ENCODE results near the gene PTPRM. TPM values are rescaled to one million over a fixed set of nuclear protein-coding genes. Genes with fewer than 3 reads are reported as not detected.

The PTPRM gene
- total RNA-seq, 1 experiment from 2014 or later: 6.2 TPM

- no peak overlapping the region for H2BK15ac ChIP-seq (ENCODE audit: low read depth, low read length)
- no peak overlapping the region for H2AK5ac ChIP-seq (ENCODE audit: insufficient read length, low read length)
- H3K9ac ChIP-seq (ENCODE audit: extremely low read depth, insufficient read length, low read length): no peak overlapping the region
Observed at GRCh38 chr18:7857562-7857961, 290.4 kb downstream of the PTPRM start.

More at GRCh38 chr18:7857562-7857961, 290.4 kb downstream of the PTPRM start:
- DNase-seq: no peak
- no peak overlapping the region for H3K18ac ChIP-seq (ENCODE audit: insufficient read length, low read depth, low read length)
- H3K79me2 ChIP-seq (ENCODE audit: insufficient read depth, low read length): no peaks in the 10 kb centered on the region
- WGBS (ENCODE audit: extremely low coverage, insufficient read length, low lambda C conversion rate): no CpG with 5 or more reads among the region's 1 CpG
- no peak overlapping the region for H4K5ac ChIP-seq (ENCODE audit: insufficient read length, low read depth, low read length)
- no peaks in the 10 kb centered on the region; a peak in 1 of 7 replicates for H3K36me3 Mint-ChIP-seq (ENCODE audit: insufficient read depth in 1 of 3, low read depth in 3 of 3)
- H2BK120ac ChIP-seq (ENCODE audit: low read depth, low read length, poor library complexity, severe bottlenecking): no peak overlapping the region
- TF ChIP-seq CTCF (conservative IDR thresholded peaks at IDR 0.05): no peak
- H3K23ac ChIP-seq (ENCODE audit: insufficient read length, low read depth, low read length): no peak overlapping the region
- no peak overlapping the region for H3T11ph ChIP-seq (ENCODE audit: low read length)
- H3K27me3 ChIP-seq (ENCODE audit: insufficient read depth, low read length): no peaks in the 10 kb centered on the region
- H2BK5ac ChIP-seq (ENCODE audit: insufficient read length, low read length): no peak overlapping the region
- no peaks in the 10 kb centered on the region for H3K23me2 ChIP-seq (ENCODE audit: insufficient read length, low read depth, low read length, poor library complexity, severe bottlenecking)
- no peaks in the 10 kb centered on the region for H3K9me3 ChIP-seq (ENCODE audit: control insufficient read depth, low read depth, low read length)
- no peak overlapping the region for H4K91ac ChIP-seq (ENCODE audit: insufficient read length, low read depth, low read length)
- H3K9me3 Mint-ChIP-seq: no peaks in the 10 kb centered on the region
- no peak overlapping the region for H3K14ac ChIP-seq (ENCODE audit: insufficient read depth, low read length)
- no peak overlapping the region for H3K4me2 ChIP-seq (ENCODE audit: insufficient read depth, insufficient read length, low read length)
- no peaks in the 10 kb centered on the region for H4K20me1 ChIP-seq (ENCODE audit: control insufficient read depth, insufficient read depth, insufficient read length)
- no peaks in the 10 kb centered on the region for H3K27me3 Mint-ChIP-seq (ENCODE audit: low read depth)
- no peaks in the 10 kb centered on the region for H3K79me1 ChIP-seq (ENCODE audit: insufficient read depth, low read depth, low read length, poor library complexity, severe bottlenecking)
- H3K56ac ChIP-seq (ENCODE audit: insufficient read length, low read depth, low read length): no peak overlapping the region
- no peak overlapping the region for H2AFZ ChIP-seq (ENCODE audit: low read length)
- no peak overlapping the region for H4K8ac ChIP-seq (replicated peaks; ENCODE audit: insufficient read length, low read depth, low read length)
- H2BK20ac ChIP-seq (ENCODE audit: low read depth, low read length, poor library complexity, severe bottlenecking): no peak overlapping the region
- no peak overlapping the region for H3K27ac Mint-ChIP-seq
- H3K27ac ChIP-seq (ENCODE audit: insufficient read length, low read depth, low read length): no peak overlapping the region
- no peak overlapping the region for H3K4me3 Mint-ChIP-seq
- H3K4me1 ChIP-seq (ENCODE audit: insufficient read depth, low read length): no peaks in the 10 kb centered on the region
- no peak overlapping the region for H2BK12ac ChIP-seq (ENCODE audit: insufficient read length, low read depth, low read length)
- H3K4ac ChIP-seq (ENCODE audit: low read depth, low read length): no peak overlapping the region
- no peaks in the 10 kb centered on the region for H3K4me1 Mint-ChIP-seq
